HFF-Myc (cell line): ENCODE data around the gene LCN1.
"Not testable (repeated sequence)": the region's sequence is repeated elsewhere in the genome, so short reads cannot be mapped to it uniquely, and the experiment has no call there.

Source experiments
- DNase-seq: peaks from one replicate; pipeline ENCODE4 v3.0.0-alpha.2; 2011; ENCODE audit warnings: low read depth; ENCODE audit errors: extremely low read depth
- H3K4me3 ChIP-seq: replicated peaks from 2 replicates; pipeline ENCODE4 v1.5.1; 2011; ENCODE audit warnings: low read depth, mild to moderate bottlenecking, control low read depth, low read length
- CTCF ChIP-seq: IDR thresholded peaks from 2 replicates; pipeline ENCODE4 v1.5.1; 2012; ENCODE audit warnings: mild to moderate bottlenecking, low read depth, low read length, control low read depth; ENCODE audit errors: missing control alignments

Gene LCN1

GRCh38 chr9:135524130-135524861 lies 3.1 kb downstream of the LCN1 start:
- no peak for TF ChIP-seq CTCF
- no peak for DNase-seq
- H3K4me3 ChIP-seq, result no peak overlapping the region

GRCh38 chr9:135525241-135526088 lies 4.2 kb downstream of the LCN1 start:
- no peak overlapping the region for H3K4me3 ChIP-seq
- DNase-seq, result no peak
- no peak for TF ChIP-seq CTCF

DNA sequence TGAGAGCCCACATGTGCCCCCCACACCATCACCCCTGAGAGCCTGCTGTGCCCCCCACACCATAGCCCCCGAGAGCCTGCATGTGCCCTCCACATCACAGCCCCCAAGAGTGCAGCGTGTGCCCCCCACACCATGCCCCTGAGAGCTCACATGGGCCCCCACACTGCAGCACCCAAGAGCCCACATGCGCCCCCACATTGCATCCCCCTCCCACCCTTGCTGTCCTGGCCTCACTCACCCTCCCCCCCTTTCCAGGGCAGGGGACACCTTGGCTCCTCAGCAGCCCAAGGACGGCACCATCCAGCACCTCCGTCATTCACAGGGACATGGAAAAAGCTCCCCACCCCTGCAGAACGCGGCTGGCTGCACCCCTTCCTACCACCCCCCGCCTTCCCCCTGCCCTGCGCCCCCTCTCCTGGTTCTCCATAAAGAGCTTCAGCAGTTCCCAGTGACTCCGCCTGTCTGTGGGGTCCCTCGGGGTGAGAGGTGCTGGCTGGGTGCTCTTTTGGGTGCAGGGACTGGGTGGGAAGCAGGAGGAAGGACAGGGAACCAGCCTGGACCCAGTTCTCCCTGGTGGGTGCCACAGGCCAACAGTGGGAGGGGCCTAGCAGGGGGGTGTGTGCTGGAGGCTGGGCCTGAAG lies 5.0 kb downstream of the LCN1 start:
- DNase-seq, result no peak
- no peak for TF ChIP-seq CTCF
- H3K4me3 ChIP-seq, result no peak overlapping the region

- no peak overlapping the region for H3K4me3 ChIP-seq
- DNase-seq, result no peak
- TF ChIP-seq CTCF, result no peak
These were observed 5.7 kb downstream of the LCN1 start for GRCh38 chr9:135526730-135527571.

DNA sequence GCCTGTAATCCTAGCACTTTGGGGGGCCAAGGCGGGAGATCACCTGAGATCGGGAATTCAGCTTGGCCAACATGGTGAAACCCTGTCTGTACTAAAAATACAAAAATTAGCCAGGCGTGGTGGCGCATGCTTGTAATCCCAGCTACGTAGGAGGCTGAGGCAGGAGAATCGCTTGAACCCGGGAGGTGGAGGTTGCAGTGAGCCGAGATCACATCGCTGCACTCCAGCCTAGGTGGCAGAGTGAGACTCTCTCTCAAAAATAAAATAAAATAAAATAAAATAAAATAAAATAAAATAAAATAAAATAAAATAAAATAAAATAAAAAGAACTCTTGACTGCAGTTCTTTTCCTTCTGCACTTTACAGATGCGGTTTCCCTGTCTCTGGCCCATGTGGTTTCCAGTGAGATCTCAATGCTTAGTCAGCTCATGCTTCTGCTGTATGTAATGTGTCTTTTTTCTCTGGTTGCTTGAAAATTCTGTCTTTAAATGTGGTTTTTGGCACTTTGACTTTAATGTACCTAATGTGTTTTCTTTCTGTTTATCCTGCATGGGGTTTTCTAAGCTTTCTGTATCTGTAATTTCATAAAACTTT lies 7.7 kb downstream of the LCN1 start:
- DNase-seq, result not testable (repeated sequence)

GRCh38 chr9:135530146-135530545 lies 8.9 kb downstream of the LCN1 start:
- no peak overlapping the region for H3K4me3 ChIP-seq
- DNase-seq, result no peak
- no peak for TF ChIP-seq CTCF

More for the DNA sequence above, 7.7 kb downstream of the LCN1 start:
- H3K4me3 ChIP-seq, result not testable (repeated sequence)
